Stimulated activated naive CD4-positive, alpha-beta T cell (primary cell): ENCODE data around the gene ZNF683.

Experiments used
- DNase-seq, 6 experiments: peaks; one replicate each; lab custom pipeline; 2025; lab: John Stamatoyannopoulos, UW

ZNF683 gene

DNA sequence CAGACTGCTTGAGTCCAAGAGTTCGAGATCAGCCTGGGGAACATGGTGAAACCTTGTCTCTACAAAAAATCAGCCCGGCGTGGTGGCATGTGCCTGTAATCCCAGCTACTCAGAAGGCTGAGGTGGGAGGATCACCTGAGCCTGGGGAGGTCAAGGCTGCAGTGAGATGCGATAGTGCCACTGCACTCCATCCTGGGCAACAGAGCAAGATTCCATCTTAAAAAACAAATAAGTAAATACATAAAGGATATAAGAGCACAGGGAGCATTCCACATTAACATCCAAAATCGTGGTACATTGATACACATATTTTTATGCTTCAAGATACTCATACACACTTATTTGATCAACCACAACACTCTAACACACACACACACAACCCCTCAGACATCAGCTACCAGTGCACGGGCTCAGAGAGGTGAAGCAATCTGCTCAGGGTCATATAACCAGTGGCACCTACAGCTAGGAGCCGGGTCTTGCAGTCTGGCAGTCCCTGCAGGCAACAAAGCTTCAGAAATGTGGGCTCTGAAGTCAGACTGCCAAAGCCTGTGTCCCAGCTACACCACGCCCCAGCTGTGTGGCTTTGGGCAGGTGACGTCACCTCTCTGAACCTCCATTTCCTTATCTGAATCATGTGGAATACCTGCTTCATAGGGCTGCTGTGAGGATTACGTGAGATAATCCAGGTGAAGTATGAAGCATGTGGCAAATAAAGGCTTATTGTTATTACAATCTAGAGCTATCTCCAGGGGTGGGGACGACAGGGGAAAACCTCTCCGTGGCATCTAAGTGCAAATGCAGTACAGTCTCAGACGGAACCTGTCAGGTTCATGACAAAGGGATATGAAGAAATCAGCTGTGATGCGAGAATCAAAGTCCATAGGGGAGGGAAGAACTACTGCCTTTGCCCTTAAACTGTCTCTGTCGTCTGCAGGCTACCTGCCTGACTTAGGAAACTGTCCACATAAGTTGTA lies 13.9 kb downstream of the ZNF683 start:
- DNase-seq = peak; percentile 50 to 69 (median 66)

DNA sequence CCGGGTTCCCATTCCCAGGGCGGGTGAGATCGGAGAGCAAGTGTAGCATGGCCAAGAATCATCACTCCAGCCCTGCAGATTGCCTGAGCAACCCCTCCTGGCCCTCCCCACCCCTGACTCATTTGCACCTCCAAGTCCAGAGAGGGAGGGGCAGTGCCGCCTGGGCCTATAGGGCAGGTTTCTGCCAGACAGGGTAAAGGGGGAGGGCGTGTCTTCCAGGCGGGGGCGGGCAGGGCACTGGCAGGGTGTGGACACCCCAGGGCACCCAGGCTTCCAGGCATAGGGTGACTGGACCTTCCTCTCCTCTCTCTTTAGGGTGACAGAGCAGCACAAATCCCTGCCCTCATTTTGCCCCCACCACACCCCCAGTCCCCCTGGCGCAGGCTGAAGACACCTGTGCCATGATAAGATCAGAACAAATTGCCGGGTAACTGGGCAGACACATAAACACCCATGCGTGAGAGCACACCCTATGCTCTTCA lies 15.4 kb downstream of the ZNF683 start:
- no peak for DNase-seq

DNA sequence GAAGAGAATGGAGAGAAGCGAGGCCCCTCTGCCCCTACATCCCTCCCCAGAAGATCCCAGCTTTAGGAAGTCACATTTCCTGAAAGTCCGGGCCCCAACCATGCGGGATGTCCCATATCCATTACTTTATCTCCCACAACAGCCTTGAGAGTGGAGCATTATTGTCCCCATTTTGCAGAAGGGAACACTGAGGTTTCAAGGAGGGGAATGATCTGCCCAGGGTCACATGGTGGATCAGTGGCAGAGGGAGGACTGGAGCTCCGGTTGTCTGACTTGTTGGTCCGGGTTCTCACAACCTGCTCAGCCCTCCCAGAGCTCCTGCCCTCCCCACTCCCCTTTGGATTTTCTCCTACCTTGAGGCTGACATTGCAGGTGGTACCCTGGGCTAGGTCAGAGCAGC lies 16.4 kb downstream of the ZNF683 start:
- DNase-seq = no peak

DNA sequence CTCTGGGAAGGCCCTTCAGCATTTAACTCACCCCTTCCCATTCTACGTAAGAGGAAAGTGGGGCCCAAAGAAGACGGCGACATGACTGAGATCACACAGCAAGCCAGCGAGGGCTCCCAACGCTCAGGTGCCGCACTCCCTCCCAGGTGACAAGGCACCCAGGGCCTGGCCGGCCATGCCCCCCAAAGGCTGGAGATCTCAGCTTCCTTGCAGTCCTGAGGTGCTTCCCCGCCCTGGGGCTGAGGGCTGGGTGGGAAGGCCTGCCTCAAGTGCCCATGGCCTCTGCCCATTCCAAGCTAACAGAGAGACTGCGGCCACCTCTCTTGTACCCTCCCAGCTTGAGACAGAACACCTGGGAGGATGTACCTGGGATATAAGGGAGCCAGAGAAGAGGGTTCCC lies 17.6 kb downstream of the ZNF683 start:
- DNase-seq = no peak

DNA sequence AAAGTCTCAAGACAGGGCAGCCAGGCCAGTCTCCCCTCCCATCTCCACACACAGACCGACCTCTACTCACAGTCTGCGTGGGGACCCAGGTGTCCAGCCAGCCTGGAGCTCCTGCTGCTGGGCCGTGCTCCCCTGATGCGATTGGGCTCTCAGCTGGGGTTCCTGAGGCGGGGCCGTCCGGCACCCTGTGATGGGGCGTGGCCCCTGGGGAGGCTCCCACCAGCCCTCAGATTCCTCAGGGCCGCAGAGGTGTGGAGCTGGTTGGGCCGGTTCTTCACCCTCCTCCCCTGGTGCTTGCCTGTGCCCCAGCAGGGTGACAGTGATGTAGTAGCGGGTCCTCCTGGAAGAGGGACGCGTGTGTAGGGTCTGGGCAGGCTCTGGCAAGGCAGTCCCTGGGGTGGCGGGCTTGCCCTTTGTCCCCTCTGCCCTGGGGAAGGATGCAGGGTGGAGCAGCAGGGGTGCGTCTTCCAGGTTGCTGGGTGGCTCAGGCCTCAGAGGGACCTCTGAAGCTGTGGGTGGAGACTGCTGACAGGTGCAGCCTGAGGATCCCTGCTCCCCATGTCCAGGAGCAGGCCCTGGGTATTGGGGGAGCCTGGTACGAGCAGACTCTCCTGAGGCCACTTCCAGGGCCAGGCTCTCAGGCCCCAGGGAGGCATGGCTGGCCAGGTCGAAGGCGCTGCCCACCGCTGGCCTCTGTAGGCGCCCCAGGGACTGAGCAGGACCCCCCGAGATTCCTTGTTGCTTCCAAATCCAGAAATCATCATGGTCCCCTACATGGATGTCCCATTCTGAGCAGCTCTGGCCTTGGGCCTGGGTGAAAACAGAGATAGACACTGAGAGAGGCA lies 18.4 kb downstream of the ZNF683 start, which contains the start of gene CRYBG2:
CRYBG2 (minus strand) TSS at position 155 of the 845 bp plus-strand sequence. CDS start 7,473 bp downstream, outside the sequence.
- DNase-seq = no peak

DNA sequence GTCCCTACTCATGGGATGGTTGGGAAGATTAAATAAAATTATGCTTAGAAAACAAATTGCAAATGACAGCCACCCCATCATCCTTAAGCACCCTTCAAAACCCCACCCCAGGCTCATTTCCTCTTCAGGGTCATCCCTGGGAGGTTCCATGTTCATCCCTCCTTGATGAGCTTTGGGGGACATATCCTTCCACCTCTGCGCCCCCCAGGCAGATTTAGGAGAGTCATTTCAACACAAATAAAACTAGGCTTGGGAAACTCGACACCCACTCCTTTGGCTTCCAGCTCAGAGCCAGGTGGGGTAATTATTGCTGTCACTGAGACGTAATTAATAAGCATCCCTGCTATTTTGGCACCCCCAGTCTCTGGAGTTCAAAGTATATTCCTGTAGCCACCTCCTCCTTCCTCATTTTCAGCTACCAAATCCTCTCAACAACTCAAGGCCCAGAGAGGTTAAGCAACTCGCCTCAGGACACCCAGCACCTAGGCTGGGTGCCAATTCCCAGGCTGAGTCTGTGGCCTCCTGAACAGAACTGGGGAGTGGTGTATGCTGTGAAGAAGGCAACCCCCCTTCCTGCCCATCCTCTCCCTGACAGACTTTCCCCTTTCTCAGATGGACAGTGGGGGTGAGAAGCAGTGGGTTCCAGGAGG lies 19.2 kb downstream of the ZNF683 start:
- DNase-seq = no peak

DNA sequence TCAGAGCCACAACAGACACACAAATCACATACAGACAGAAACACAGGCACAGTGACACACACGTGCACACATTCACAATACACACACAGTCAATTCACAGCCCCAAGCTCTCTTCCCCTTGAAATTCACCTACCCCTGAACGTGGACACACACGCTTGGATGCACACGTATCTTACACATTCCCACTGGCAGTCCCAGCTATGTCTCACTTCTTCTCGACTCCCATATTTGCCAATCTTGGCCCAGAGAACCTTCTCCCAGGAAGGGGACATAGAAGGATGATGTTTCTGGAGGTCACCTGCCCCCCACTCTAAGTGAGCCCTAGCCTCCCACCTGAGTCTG lies 20.2 kb downstream of the ZNF683 start:
- DNase-seq = no peak

DNA sequence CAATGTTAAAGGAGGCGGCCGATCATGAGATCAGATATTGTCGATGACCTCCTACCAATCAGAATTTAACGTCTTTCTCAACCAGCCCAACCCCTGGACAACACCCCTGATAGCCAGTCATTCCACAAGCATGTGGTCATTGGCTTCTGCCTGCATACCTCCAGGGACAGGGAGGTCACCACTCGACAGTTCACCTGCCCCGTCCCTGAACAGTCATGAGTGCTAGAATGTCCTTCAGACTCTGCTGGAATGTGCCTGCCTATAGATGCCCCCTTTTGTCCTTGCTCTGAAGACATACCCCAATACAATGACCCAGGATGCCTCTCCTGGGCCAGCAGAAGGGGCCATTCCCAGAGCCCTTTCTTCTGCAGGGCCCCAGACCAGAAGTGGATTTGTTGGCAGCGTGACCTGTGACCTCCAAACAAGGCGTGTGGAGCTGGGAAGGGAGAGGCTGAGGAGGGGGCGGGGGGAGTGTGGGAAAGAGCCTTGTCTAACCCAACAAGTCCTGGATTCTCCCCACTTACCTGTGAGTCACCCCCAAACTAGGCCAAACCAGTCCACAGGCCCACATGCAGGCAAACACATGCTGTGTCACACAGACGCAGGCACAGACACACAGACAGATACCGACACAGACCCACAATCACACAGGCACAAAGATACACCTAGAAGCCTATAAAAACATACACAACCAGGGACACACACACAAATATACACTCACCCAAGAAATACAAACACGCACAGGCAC lies 20.8 kb downstream of the ZNF683 start:
- DNase-seq = no peak

DNA sequence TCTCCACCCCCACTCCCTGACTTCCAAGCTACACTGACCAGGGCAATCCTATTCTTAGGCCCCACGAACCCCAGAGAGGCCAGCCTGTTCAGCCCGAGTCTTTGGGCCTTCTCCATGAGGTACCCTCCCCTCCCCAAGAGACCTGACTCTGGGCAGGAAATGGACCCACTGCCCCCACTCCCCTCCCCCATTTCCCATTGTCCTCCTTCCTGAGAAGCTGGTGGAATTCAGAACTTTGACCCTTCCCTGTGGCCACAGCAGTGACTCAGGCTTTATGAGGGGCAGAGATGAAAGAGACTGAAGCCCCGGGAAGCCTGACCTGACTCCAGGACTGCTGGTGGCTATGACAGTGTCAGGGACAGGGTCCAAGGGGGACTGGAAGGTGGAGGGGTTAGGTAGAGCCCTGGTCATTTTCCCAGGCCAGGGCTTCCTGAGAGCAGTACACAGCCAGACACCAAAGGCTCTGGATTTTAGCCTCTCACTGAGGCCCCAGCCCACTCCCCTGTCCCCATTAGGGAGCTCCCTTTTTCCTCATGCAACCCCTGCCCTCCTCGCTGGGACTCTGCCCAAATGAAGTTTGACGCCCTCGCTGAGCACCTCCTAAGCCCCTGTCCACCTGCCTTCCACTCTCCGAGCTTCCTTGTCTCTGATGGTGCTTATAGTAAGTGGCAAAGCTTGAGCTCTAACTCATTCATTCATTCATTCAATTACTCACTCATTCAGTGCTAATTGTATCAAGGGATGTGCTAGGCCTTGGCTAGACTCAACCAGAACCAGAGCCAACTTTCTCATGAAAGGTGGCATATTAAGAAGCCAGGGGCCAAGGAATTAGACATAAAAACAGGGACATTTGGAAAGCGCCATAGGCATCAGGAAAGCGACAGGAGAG lies 21.6 kb downstream of the ZNF683 start:
- DNase-seq = no peak

DNA sequence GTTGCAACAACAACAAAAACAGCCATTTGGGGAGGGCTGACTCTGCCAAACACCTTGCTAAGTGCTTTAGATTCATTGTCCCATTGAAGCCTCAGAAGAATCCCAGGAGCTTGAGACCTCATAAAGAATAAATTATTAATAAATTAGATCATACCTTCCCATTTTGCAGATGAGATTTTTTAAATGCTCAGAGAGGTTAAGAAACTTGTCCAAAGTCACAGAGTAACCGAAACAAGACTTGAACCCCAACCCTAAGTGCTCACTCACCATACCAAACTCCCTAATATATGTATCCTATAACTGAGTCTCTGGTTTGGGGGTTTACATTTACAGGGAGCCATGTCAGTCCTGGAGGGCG lies 22.2 kb downstream of the ZNF683 start:
- DNase-seq = no peak

DNA sequence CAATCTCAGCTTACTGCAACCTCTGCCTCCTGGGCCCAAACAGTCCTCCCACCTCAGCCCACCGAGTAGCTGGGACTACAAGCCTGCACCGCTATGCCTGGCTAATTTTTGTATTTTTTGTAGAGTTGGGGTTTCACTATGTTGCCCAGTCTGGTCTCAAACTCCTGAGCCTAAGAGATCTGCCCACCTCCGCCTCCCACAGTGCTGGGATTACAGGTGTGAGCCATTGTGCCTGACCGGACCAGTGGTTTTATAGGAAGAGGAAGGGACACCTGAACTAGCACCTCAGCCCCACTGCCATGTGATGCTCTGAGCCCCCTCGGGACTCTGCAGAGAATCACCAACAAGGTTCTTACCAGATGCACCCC lies 22.7 kb downstream of the ZNF683 start:
- DNase-seq = no peak

DNA sequence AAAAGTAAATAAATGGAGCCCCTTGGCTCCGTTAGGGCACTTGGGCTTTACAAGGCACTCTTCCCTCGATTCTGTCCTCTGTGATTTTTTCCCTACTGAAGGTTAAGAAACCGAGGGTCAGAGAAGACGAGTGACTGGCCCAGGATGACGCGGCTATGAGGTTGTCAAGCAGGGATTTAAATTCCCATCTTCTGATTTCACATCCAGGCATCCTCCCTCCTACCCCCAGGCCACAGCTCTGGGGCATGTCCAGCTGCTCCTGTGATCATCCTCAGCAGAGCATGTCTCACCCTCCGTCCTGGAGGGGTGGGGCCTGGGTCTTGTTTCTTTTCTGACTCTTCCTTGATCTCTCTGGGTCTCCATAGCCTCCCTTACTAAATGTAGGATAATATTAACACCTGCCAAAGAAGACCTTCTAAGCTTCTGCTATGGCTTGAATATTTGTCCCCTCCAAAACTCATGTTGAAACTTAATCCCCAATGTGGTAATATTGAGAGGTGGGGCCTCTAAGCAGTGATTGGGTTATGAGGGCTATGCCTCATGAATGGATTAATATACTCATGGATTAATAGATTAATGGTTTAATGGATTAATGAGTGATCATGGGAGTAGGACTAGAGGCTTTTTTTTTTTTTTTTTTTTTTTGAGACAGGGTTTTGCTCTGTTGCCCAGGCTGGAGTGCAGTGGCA lies 23.2 kb downstream of the ZNF683 start:
- no peak for DNase-seq

DNA sequence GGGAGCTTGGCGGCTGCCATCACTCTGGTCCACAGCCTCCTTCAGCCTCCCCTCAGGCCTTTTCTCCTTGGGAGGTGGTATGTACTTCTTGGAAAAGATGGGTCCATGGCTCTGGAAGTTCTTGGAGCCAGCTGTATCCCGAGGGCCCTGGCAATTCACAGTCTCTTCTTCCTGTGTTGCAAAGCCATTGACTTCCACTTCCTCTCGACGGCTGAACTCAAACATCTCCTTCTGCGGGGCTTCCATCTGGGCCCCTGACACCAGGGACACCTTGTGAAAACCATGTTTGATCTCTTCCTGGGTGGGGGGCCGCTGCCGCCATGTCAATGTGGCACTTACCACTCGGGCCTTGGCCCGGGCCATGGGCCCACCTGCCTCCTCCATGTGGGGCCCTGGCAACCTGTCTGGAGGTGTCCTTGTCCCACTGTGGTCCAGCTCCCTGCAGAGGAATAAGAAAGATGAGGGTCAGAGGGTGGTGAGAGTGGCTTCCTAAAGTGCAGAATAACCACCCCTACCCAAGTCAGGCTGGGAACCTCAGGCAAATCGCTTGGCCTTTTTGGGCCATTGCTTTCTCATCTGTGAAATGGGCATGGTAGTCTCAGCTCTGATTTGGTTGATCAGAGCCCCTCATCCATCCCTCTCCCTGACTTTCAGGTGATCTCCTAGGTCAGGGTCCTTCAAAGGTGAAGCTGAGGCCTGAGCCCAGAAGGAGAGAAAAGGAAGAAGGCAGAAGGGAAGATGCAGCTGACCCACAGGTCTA lies 26.1 kb downstream of the ZNF683 start:
- DNase-seq = no peak

DNA sequence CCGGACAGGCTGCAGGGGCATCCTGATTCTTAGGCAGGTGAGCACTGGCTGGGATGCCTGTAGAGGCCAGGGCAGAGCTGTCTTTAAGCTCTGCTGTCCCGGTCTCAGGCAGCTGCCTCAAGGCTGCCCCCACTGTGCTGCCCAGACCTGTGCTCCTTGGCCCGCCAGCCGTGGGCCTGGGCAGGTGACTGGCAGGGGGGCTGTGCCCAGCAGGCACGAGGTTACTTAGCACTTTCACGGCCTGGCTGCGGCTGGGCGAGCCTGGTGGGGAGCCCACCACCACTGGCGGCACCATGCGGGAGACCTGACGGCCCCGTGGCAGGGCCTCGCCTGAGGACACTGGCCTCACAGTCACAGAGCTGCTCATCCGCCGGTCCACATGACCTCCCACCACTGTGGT lies 26.8 kb downstream of the ZNF683 start:
- no peak for DNase-seq

DNA sequence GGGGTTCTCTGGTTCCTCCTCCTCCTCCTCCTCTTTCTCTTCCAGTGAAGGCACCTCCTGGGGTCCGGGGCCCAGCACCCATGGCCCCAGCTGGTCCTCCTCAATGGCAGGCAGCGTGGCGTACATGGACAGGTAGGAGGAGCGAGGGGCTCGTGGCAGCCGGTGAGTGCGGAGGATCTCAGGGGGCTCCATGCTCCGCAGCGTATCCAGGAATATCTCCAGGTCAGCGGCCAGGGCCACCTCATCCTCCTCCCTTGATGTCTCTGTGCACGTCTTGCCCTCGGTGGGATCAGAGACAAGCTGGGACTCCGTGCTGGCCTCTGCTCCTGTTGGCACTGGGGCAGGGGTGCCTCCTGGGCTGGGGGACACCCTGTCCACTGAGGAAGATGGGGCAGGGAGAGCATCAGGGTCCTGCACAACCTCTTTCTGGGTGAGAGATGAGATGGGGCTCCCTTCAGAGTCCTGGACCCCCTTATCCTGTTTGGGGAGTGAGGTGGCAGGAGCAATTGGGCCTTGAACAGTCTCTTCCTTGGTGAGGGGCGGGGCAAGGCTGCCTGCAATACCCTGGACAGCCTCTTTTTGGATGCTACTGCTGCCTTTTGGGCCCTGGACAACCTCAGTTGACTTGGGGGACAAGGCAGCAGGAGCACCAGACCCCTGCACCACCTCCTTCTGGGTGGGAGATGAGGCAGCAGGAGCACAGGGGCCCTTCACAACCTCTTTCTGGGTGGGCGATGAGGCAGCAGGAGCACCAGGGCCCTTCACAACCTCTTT lies 28.2 kb downstream of the ZNF683 start:
- no peak for DNase-seq

DNA sequence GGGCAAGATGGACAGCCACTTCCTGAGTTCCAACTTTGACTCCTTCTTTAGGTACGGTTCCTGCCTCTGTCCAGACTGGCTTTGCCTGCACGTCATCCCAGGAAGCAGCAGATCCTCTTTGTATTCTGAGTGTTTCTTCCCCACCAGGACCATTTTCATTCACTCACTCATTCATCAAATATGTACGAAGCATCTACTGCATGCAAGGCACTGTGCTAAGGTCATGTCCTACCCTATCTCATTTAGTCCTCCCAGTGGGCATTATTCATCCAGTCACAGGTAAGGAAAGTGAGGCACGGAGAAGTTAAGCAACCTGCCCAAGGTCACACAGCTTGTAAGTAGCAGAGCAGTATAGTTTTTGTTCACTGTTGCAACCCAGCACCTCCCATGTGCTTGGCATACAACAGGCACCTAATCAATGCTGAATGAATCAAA lies 32.5 kb downstream of the ZNF683 start:
- no peak for DNase-seq

DNA sequence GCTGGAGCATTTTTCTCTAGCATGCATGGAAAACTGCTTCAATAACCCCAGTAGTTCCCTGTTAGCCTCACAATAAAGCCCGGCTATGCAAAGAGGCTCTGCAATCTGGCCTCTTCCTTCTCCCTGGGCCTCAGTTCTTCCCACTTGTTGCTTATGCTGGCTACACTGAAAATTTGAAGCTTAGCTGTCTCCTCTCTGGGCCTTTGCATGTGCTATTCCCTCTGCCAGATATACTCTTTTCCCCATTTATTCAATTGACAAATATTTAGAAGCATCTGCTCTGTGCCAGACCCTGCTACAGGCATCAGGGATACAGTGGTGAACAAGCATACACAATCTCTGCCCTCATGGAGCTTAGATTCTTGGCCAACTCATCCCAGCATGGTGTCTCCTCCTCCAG lies 33.9 kb downstream of the ZNF683 start:
- DNase-seq = no peak

DNA sequence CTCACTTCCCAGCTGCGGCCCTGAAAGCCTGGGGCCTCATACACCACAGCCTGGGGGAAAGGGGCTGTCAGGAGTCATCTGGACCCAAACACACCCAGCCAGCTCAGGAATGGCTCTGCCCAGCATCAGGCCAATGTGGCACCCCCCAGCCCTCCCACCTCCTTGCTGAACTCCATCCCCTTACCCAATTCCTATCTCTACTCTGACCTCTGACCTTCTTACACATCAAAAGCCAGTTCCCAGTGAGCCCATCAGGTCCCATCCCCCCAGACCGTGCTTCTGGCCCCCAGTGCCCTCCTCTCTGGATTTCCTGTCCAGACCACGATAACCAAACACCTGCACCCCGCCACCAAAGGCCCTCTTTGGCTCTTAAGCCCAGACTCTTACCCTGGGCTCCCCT lies 34.9 kb downstream of the ZNF683 start:
- no peak for DNase-seq

DNA sequence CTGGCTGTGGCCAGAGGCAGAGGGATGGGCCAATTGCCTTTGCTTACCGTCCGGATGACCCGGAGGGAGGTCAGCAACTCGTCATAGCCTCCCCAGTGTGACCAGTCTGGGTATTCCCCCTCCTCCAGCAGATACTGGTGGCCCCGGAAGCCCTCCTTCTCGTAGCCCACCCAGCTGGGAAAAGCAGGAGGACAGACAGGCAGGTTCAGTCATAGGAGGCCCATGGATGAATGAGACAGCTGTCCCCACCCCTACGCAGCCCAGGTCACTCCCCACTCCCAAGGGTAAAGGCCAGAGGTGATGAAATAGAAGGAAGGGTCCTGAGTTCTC lies 35.4 kb downstream of the ZNF683 start:
- no peak for DNase-seq
